ENCODE data around the gene LCE1A. TPM values are rescaled to one million over a fixed set of nuclear protein-coding genes. Genes with fewer than 3 reads are reported as not detected.
A peak's percentile ranks its signal among the peaks of the same experiment; 100 is the strongest.

The LCE1A gene
- total RNA-seq, 2 experiments from 2014 or later, result not detected

- no peaks in the 10 kb centered on the region for H3K9me3 Mint-ChIP-seq (ENCODE audit: low read depth)
- DNase-seq, result no peak
- H3K27me3 Mint-ChIP-seq, result peaks cover 8% of the 10 kb centered on the region
- H3K4me3 Mint-ChIP-seq, result no peak within 1 kb of the TSS
- no peaks in the 10 kb centered on the region for H3K4me1 Mint-ChIP-seq
- H3K36me3 Mint-ChIP-seq, result no peaks in the 10 kb centered on the region
- CTCF ChIA-PET, result no interaction called here
- ATAC-seq, result no peak
- no peak within 1 kb of the TSS for H3K27ac Mint-ChIP-seq
These were observed 15.3 kb downstream of the LCE1A start, which contains the start of gene LCE6A for GRCh38 chr1:152842556-152842955. Gene LCE6A (plus strand): TSS chr1:152842856. CDS start chr1:152843521, 665 bp downstream.

- no peak overlapping the region for H3K27ac Mint-ChIP-seq
- H3K4me3 Mint-ChIP-seq, result no peak overlapping the region
- no peaks in the 10 kb centered on the region for H3K4me1 Mint-ChIP-seq
- DNase-seq (no peak), ATAC-seq (no peak)
- H3K36me3 Mint-ChIP-seq, result no peaks in the 10 kb centered on the region
- no peaks in the 10 kb centered on the region for H3K27me3 Mint-ChIP-seq
- no peaks in the 10 kb centered on the region for H3K9me3 Mint-ChIP-seq (ENCODE audit: low read depth)
- CTCF ChIA-PET, result interaction anchor here (1.4 kb wide), 1 partner anchor 18 kb away, joined by 4 read pairs; no protein-coding TSS in a partner anchor
These were observed 28.4 kb downstream of the LCE1A start for GRCh38 chr1:152855661-152856060.

- Mint-ChIP-seq H3K27ac (no peak overlapping the region), H3K4me3 (no peak overlapping the region), H3K4me1 (no peaks in the 10 kb centered on the region), H3K9me3 (ENCODE audit: low read depth) (no peaks in the 10 kb centered on the region), H3K36me3 (no peaks in the 10 kb centered on the region), H3K27me3 (peaks cover 4% of the 10 kb centered on the region)
- ATAC-seq (no peak), DNase-seq (no peak)
- CTCF ChIA-PET, result no interaction called here
These were observed 30.8 kb downstream of the LCE1A start for GRCh38 chr1:152858062-152858461.

- Mint-ChIP-seq H3K27ac (no peak within 1 kb of the TSS), H3K27me3 (peaks cover 4% of the 10 kb centered on the region), H3K9me3 (ENCODE audit: low read depth) (no peaks in the 10 kb centered on the region), H3K4me3 (no peak within 1 kb of the TSS), H3K36me3 (no peaks in the 10 kb centered on the region), H3K4me1 (no peaks in the 10 kb centered on the region)
- CTCF ChIA-PET, result interaction anchor here (0.9 kb wide), 1 partner anchor 11 kb away, joined by 3 read pairs; no protein-coding TSS in a partner anchor
- DNase-seq (no peak), ATAC-seq (no peak)
These were observed 32.4 kb downstream of the LCE1A start, which contains the start of gene LCE7A for GRCh38 chr1:152859696-152860095. Gene LCE7A (plus strand): TSS chr1:152859996. CDS start chr1:152860698, 702 bp downstream.

- no peak for ATAC-seq
- Mint-ChIP-seq H3K27me3 (peaks cover 4% of the 10 kb centered on the region), H3K4me3 (no peak overlapping the region), H3K36me3 (no peaks in the 10 kb centered on the region), H3K9me3 (ENCODE audit: low read depth) (no peaks in the 10 kb centered on the region), H3K4me1 (no peaks in the 10 kb centered on the region), H3K27ac (no peak overlapping the region)
- CTCF ChIA-PET, result interaction anchor here (0.9 kb wide), 1 partner anchor 11 kb away, joined by 3 read pairs; no protein-coding TSS in a partner anchor
- DNase-seq, result no peak
These were observed 32.9 kb downstream of the LCE1A start for GRCh38 chr1:152860129-152860528.

- H3K4me1 Mint-ChIP-seq, result no peaks in the 10 kb centered on the region
- no peak for ATAC-seq
- H3K27ac Mint-ChIP-seq, result no peak overlapping the region
- DNase-seq, result no peak
- CTCF ChIA-PET, result no interaction called here
- peaks cover 4% of the 10 kb centered on the region for H3K27me3 Mint-ChIP-seq
- no peak overlapping the region for H3K4me3 Mint-ChIP-seq
- no peaks in the 10 kb centered on the region for H3K9me3 Mint-ChIP-seq (ENCODE audit: low read depth)
- H3K36me3 Mint-ChIP-seq, result no peaks in the 10 kb centered on the region
These were observed 34.1 kb downstream of the LCE1A start for GRCh38 chr1:152861374-152861773.

- H3K36me3 Mint-ChIP-seq, result no peaks in the 10 kb centered on the region
- DNase-seq, result no peak
- no peak overlapping the region for H3K4me3 Mint-ChIP-seq
- no peaks in the 10 kb centered on the region for H3K4me1 Mint-ChIP-seq
- H3K27me3 Mint-ChIP-seq, result peaks cover 4% of the 10 kb centered on the region
- ATAC-seq, result no peak
- no peak overlapping the region for H3K27ac Mint-ChIP-seq
- CTCF ChIA-PET, result no interaction called here
- no peaks in the 10 kb centered on the region for H3K9me3 Mint-ChIP-seq (ENCODE audit: low read depth)
These were observed 37.2 kb downstream of the LCE1A start for GRCh38 chr1:152864443-152864842.

- ATAC-seq (no peak), DNase-seq (no peak)
- Mint-ChIP-seq H3K27ac (no peak overlapping the region), H3K36me3 (no peaks in the 10 kb centered on the region), H3K4me3 (no peak overlapping the region), H3K9me3 (ENCODE audit: low read depth) (no peaks in the 10 kb centered on the region), H3K4me1 (no peaks in the 10 kb centered on the region), H3K27me3 (peaks cover 6% of the 10 kb centered on the region)
- CTCF ChIA-PET, result no interaction called here
These were observed 39.0 kb downstream of the LCE1A start for GRCh38 chr1:152866321-152866720.

GRCh38 chr1:152869808-152870419, 42.6 kb downstream of the LCE1A start:
- CTCF ChIA-PET, result interaction anchor here (0.8 to 1.8 kb wide), 6 partner anchors 19 to 352 kb away, joined by 3 to 5 read pairs (median 4); no protein-coding TSS in a partner anchor
- peaks cover 2% of the 10 kb centered on the region for H3K27me3 Mint-ChIP-seq
- H3K4me3 Mint-ChIP-seq, result no peak overlapping the region

GRCh38 chr1:152870831-152871730, 43.8 kb downstream of the LCE1A start:
- no peaks in the 10 kb centered on the region for H3K4me1 Mint-ChIP-seq
- no peak overlapping the region for H3K27ac Mint-ChIP-seq
- H3K27me3 Mint-ChIP-seq, result peaks cover 11% of the 10 kb centered on the region
- ATAC-seq, result no peak
- no peaks in the 10 kb centered on the region for H3K36me3 Mint-ChIP-seq
- no peak overlapping the region for H3K4me3 Mint-ChIP-seq
- DNase-seq, result no peak
- no peaks in the 10 kb centered on the region for H3K9me3 Mint-ChIP-seq (ENCODE audit: low read depth)
- CTCF ChIA-PET, result interaction anchor here (0.8 to 1.8 kb wide), 6 partner anchors 11 to 350 kb away, joined by 3 to 5 read pairs (median 4); partner anchors contain the start of gene LCE7A

More at GRCh38 chr1:152869808-152870419, 42.6 kb downstream of the LCE1A start:
- H3K27ac Mint-ChIP-seq, result no peak overlapping the region
- no peaks in the 10 kb centered on the region for H3K4me1 Mint-ChIP-seq
- no peaks in the 10 kb centered on the region for H3K9me3 Mint-ChIP-seq (ENCODE audit: low read depth)
- ATAC-seq (peak; percentile 55), DNase-seq (peak; percentile 70)
- no peaks in the 10 kb centered on the region for H3K36me3 Mint-ChIP-seq

GRCh38 chr1:152871731-152872126, 44.5 kb downstream of the LCE1A start:
- ATAC-seq, result no peak
- Mint-ChIP-seq H3K27ac (no peak overlapping the region), H3K36me3 (no peaks in the 10 kb centered on the region), H3K9me3 (ENCODE audit: low read depth) (no peaks in the 10 kb centered on the region), H3K4me3 (no peak overlapping the region), H3K27me3 (peaks cover 11% of the 10 kb centered on the region), H3K4me1 (no peaks in the 10 kb centered on the region)
- CTCF ChIA-PET, result interaction anchor here (1.6 kb wide), 1 partner anchor 15 kb away, joined by 4 read pairs; no protein-coding TSS in a partner anchor
- DNase-seq, result no peak

GRCh38 chr1:152873495-152873894, 46.2 kb downstream of the LCE1A start:
- Mint-ChIP-seq H3K4me1 (no peaks in the 10 kb centered on the region), H3K9me3 (ENCODE audit: low read depth) (no peaks in the 10 kb centered on the region), H3K27me3 (peaks cover 14% of the 10 kb centered on the region), H3K4me3 (no peak overlapping the region), H3K27ac (no peak overlapping the region), H3K36me3 (no peaks in the 10 kb centered on the region)
- ATAC-seq, result no peak
- no peak for DNase-seq
- CTCF ChIA-PET, result no interaction called here

GRCh38 chr1:152876827-152877226, 49.6 kb downstream of the LCE1A start:
- no peak overlapping the region for H3K27ac Mint-ChIP-seq
- no peaks in the 10 kb centered on the region for H3K9me3 Mint-ChIP-seq (ENCODE audit: low read depth)
- H3K27me3 Mint-ChIP-seq, result peaks cover 12% of the 10 kb centered on the region
- H3K4me1 Mint-ChIP-seq, result no peaks in the 10 kb centered on the region
- CTCF ChIA-PET, result no interaction called here
- ATAC-seq (no peak), DNase-seq (no peak)
- H3K4me3 Mint-ChIP-seq, result no peak overlapping the region
- no peaks in the 10 kb centered on the region for H3K36me3 Mint-ChIP-seq
